Tibial nerve (tissue), 4 donors: ENCODE data around the gene KRTAP4-2.

Experiments
- CTCF ChIP-seq, 5 experiments: fragments of 200-600 bp in 3 of 5; fragments of 450-650 bp in 2 of 5; sonication (generic) in 3 of 5; IDR thresholded peaks; one replicate each; pipeline ENCODE4 v1.5.1; 2016 to 2019; ENCODE audit warnings: antibody characterized with exemption in 5 of 5, mild to moderate bottlenecking in 3 of 5, moderate library complexity in 2 of 5
- EP300 ChIP-seq, 2 donors: sonication (generic); formaldehyde crosslinking; IDR thresholded peaks; one replicate each; pipeline ENCODE4 v1.6.1; 2017; ENCODE audit warnings: antibody characterized with exemption in 2 of 2, mild to moderate bottlenecking in 1 of 2
- POLR2A ChIP-seq, 2 donors: fragments of 450-650 bp; IDR thresholded peaks; one replicate each; pipeline ENCODE4 v1.6.1; 2017; ENCODE audit warnings: antibody characterized with exemption in 2 of 2, mild to moderate bottlenecking in 2 of 2, moderate library complexity in 2 of 2

- no peak for TF ChIP-seq CTCF (IDR thresholded peaks at IDR 0.05)
- TF ChIP-seq POLR2A (IDR thresholded peaks at IDR 0.05): no peak
- TF ChIP-seq EP300 (IDR thresholded peaks at IDR 0.05): no peak
Observed at GRCh38 chr17:41160648-41161047, 17.4 kb downstream of the KRTAP4-2 start, which contains the start of gene KRTAP4-4.
